ENCODE results near the gene SHANK3.
"Not testable (repeated sequence)": the region's sequence is repeated elsewhere in the genome, so short reads cannot be mapped to it uniquely, and the experiment has no call there.

Gene SHANK3

DNA sequence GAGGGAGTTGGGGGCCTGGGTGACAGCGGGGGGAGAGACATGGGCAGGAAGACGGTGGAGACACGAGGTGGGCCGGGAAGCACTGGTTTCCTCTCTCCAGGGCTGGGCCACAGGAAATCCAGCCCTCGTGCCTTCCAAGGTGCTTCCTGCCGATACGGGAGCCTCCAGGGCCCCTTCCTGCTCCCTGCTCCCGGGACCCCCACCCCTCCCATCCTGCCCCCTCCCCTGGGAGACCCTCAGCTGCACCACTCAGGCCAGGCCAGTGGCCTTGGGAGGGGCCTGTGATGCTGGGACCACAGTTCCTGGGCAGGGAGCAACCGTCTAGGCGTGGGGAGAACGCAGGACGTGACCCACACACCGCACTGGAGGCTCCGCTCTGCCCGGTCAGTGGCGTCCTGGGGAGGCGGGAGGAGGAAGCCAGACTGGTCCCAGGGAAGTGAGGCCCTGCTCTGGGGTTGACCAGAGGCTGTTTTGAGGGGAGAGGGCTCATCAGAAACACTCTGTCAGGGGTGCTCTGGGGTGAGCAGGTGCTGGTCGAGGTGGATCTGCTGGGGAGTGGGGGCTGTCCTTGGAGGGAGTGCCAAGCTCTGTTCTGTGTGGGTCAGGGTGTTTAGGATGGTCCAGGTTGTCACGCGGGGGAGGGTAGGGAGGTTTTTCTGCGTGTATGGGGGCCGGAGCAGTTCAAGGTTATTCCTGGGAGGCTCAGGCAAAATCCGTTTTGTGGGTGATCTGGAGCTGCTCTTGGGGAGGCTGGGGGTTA lies at the start of gene SHANK3:
Gene SHANK3 (plus strand): TSS at position 353 of the 760 bp plus-strand sequence.
- Mint-ChIP-seq H3K36me3 (no peaks in the 10 kb centered on the region), H3K27me3 (peaks cover 71% of the 10 kb centered on the region), H3K9me3 (no peaks in the 10 kb centered on the region), H3K27ac (no peak within 1 kb of the TSS), H3K4me3 (peak within 1 kb of the TSS; percentile 29), H3K4me1 (peaks cover 22% of the 10 kb centered on the region)
- no peak for ATAC-seq

- Mint-ChIP-seq H3K27ac (no peak overlapping the region), H3K9me3 (no peaks in the 10 kb centered on the region), H3K36me3 (no peaks in the 10 kb centered on the region), H3K4me3 (no peak overlapping the region), H3K27me3 (no peaks in the 10 kb centered on the region), H3K4me1 (peaks cover 58% of the 10 kb centered on the region)
- ATAC-seq: no peak
These were observed 48.1 kb upstream of the SHANK3 start for GRCh38 chr22:50624347-50625130.

DNA sequence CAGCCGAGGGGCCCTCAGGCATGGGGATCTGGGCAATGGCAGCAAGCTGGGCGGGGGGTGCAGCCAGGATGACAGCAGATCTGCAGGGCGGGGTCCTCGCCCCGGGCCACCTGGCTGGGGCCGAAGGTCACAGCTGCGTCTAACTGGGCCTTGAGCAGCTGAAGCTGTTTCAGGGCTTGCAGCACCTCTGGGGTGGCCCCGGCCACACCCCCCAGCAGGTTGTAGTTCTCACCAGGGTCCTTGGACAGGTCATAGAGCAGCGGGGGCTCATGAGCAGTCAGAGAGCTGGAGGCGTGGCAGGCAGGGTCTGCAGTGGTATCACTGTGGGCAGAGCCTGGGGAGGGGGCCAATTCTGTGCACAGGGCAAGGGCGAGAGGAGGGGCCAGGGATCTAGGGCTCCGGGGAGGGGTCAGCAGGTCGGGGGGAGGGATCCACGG lies 47.5 kb upstream of the SHANK3 start:
- Mint-ChIP-seq H3K9me3 (no peaks in the 10 kb centered on the region), H3K27ac (no peak overlapping the region), H3K4me3 (no peak overlapping the region), H3K4me1 (peaks cover 52% of the 10 kb centered on the region), H3K27me3 (no peaks in the 10 kb centered on the region), H3K36me3 (no peaks in the 10 kb centered on the region)
- no peak for ATAC-seq

- Mint-ChIP-seq H3K36me3 (no peaks in the 10 kb centered on the region), H3K4me1 (peaks cover 46% of the 10 kb centered on the region), H3K9me3 (no peaks in the 10 kb centered on the region), H3K27ac (no peak overlapping the region), H3K4me3 (no peak overlapping the region), H3K27me3 (no peaks in the 10 kb centered on the region)
- no peak for ATAC-seq
These were observed 46.9 kb upstream of the SHANK3 start for GRCh38 chr22:50625568-50626313.

- no peak for ATAC-seq
- no peaks in the 10 kb centered on the region for H3K27me3 Mint-ChIP-seq
- H3K27ac Mint-ChIP-seq: peak overlapping the region; percentile 64
- peaks cover 40% of the 10 kb centered on the region for H3K4me1 Mint-ChIP-seq
- no peaks in the 10 kb centered on the region for H3K9me3 Mint-ChIP-seq
- no peaks in the 10 kb centered on the region for H3K36me3 Mint-ChIP-seq
- H3K4me3 Mint-ChIP-seq: peak overlapping the region; percentile 67
These were observed 46.2 kb upstream of the SHANK3 start for GRCh38 chr22:50626314-50626849.

DNA sequence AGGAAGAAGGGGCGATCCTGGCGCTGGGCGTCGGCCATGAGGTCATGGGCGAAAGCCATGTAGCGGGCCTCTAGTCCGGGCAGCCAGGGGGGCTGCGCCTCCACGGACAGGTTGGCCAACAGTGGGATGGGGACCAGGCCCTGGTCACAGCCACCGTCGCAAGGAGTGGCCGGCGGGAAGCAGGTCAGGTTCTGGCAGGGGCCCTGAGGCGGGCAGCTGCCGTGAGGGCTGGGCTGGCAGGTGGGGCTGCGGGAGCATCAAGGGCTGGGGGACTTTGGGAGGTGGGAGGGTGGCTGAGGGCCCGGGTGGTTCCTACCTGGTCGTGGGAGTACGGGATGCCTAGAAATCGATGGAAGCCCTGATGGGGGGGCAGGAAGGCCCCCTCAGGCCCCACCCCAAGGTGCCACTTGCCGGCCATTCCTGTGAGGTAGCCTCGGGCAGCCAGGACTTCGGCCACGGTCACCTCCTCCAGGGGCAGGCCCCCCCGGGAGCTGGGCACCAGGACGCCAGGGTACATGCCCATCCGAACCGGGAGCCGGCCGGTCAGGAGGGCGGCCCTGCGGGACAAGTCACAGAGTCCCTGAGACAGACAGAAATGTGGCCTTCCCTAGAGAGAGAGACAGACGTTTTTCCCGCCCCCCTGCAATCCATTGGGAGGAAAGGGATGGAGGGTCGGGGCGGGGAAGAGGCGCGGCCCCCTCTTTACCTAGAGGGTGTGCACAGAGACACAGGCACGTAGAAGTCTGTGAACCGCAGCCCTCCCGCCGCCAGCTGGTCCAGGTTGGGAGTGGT lies 45.6 kb upstream of the SHANK3 start:
- no peaks in the 10 kb centered on the region for H3K36me3 Mint-ChIP-seq
- no peaks in the 10 kb centered on the region for H3K27me3 Mint-ChIP-seq
- peak overlapping the region; percentile 64 for H3K27ac Mint-ChIP-seq
- peak overlapping the region; percentile 79 for H3K4me3 Mint-ChIP-seq
- peak; percentile 13 for ATAC-seq
- no peaks in the 10 kb centered on the region for H3K9me3 Mint-ChIP-seq
- H3K4me1 Mint-ChIP-seq: peaks cover 33% of the 10 kb centered on the region

DNA sequence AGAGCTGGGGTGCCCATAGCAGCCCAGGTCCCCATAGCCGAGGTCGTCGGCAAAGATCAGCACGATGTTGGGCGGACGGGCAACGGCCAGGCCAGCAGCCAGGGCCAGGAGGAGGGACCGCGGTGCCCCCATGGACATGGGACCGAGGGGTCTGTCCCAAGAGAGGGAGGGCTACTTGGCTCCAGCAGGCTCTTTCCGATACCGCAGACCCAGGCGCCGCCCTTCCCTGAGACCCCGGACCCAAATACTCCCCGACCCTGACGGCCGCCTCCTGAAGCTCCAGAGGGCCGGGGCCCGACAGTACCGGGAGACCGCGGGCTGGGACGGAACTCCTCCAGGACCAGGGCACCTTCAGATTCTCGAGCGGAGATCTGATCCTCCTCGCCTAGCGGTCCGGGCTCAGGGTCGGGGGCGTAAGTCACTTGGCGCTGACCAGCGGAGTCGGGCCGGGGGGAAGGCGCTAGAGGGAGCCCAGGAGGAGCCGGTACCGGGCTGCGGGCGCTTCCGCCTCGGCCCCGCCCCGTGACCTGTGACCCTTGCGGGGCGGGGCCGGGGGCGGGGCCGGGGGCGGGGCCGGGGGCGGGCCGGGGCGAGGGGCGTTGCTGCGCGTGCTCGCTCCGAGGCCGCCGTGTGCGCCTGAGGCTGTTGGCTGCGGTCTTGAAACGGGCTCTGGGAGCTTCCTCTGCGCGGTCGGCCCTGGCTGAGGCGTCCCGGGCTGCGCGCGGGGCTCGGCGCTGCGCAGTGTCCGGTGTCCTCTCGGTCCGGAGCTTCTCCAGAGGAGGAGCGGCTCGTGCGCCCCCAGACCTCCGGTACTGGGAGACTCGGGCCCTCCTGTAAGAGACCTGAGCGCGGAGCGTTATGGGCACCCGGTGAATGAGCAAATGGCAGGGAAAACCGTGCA lies 44.7 kb upstream of the SHANK3 start, which contains the start of gene ARSA:
Gene ARSA (minus strand): TSS at position 511 of the 901 bp plus-strand sequence. CDS start 373 bp downstream, at position 138.
- peak within 1 kb of the TSS; percentile 79 for H3K4me3 Mint-ChIP-seq
- ATAC-seq: peak; percentile 93
- no peaks in the 10 kb centered on the region for H3K36me3 Mint-ChIP-seq

GRCh38 chr22:50628543-50629134 lies 44.0 kb upstream of the SHANK3 start:
- Mint-ChIP-seq H3K9me3 (no peaks in the 10 kb centered on the region), H3K4me3 (peak overlapping the region; percentile 79), H3K4me1 (peaks cover 22% of the 10 kb centered on the region), H3K27me3 (no peaks in the 10 kb centered on the region), H3K36me3 (no peaks in the 10 kb centered on the region), H3K27ac (peak overlapping the region; percentile 64)
- ATAC-seq: no peak

More for the DNA sequence above, 44.7 kb upstream of the SHANK3 start, which contains the start of gene ARSA:
- Mint-ChIP-seq H3K9me3 (no peaks in the 10 kb centered on the region), H3K27ac (peak within 1 kb of the TSS; percentile 64), H3K4me1 (peaks cover 25% of the 10 kb centered on the region), H3K27me3 (no peaks in the 10 kb centered on the region)

GRCh38 chr22:50630376-50630775 lies 42.2 kb upstream of the SHANK3 start:
- no peak overlapping the region for H3K4me3 Mint-ChIP-seq
- H3K9me3 Mint-ChIP-seq: no peaks in the 10 kb centered on the region
- no peaks in the 10 kb centered on the region for H3K36me3 Mint-ChIP-seq
- H3K27ac Mint-ChIP-seq: no peak overlapping the region
- no peaks in the 10 kb centered on the region for H3K27me3 Mint-ChIP-seq
- ATAC-seq: no peak
- H3K4me1 Mint-ChIP-seq: peaks cover 22% of the 10 kb centered on the region

DNA sequence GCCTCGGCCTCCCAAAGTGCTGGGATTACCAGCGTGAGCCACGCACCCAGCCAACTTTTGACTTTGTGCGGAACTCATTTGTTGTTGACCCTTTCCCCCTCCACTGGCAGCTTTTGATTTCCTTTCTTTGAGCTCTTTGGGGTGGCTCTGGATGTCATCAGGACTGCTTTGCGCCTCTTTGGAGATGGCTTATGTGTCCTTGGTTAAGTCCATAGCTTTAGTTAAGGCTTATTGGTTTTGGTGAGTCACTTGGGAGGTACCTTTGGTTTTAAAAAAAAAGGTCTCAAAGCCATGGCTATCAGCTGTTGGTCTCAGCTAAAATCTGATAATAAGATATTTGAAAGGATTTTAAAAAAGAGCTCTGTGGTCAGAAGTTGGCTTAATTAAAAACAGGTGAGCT lies 39.5 kb upstream of the SHANK3 start:
- H3K4me3 Mint-ChIP-seq: no peak overlapping the region
- no peaks in the 10 kb centered on the region for H3K9me3 Mint-ChIP-seq
- H3K36me3 Mint-ChIP-seq: peaks cover 4% of the 10 kb centered on the region
- peaks cover 16% of the 10 kb centered on the region for H3K4me1 Mint-ChIP-seq
- H3K27ac Mint-ChIP-seq: no peak overlapping the region
- no peaks in the 10 kb centered on the region for H3K27me3 Mint-ChIP-seq
- ATAC-seq: no peak

DNA sequence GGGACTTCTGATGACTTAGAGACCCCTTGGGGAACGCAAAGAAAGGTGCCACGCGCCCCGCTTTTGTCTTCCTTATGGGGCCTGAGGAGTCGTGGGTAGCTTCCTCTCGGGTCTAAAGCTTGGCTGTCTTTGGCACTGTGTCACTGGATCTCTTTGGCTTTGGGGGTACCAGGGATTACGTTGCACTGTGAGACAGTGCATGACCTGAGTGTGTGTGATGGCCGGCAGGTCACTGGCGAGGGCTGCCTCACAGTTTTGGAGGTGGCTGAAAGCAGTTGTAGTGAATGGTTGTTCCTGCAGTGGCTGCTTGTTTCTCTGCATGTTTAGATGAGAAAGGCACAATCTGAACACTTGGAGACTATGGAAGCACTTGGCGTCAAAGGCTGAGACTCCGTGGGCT lies 38.9 kb upstream of the SHANK3 start:
- Mint-ChIP-seq H3K4me3 (no peak overlapping the region), H3K27me3 (peaks cover under 1% of the 10 kb centered on the region), H3K9me3 (no peaks in the 10 kb centered on the region), H3K36me3 (peaks cover 4% of the 10 kb centered on the region), H3K4me1 (peaks cover 9% of the 10 kb centered on the region), H3K27ac (no peak overlapping the region)
- ATAC-seq: no peak

- no peak overlapping the region for H3K4me3 Mint-ChIP-seq
- ATAC-seq: no peak
- peaks cover 6% of the 10 kb centered on the region for H3K4me1 Mint-ChIP-seq
- H3K27me3 Mint-ChIP-seq: peaks cover 7% of the 10 kb centered on the region
- H3K36me3 Mint-ChIP-seq: peaks cover 4% of the 10 kb centered on the region
- no peaks in the 10 kb centered on the region for H3K9me3 Mint-ChIP-seq
- H3K27ac Mint-ChIP-seq: no peak overlapping the region
These were observed 37.0 kb upstream of the SHANK3 start for GRCh38 chr22:50635591-50635990.

DNA sequence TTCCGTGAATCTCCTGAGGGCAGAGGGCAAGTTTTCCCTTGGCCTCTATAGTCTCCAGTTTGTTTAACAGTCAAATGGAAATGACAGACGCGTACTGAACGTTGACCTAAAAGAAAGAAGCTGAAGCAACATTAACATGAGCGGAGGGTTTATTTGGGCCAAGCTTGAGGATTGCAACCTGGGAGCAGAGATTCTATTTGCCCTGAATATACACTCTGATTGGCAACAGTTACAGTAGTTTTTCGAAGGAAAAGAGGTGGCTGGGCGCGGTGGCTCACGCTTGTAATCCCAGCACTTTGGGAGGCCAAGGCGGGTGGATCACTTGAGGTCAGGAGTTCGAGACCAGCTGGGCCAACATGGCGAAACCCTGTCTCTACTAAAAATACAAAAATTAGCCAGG lies 32.3 kb upstream of the SHANK3 start:
- not testable (repeated sequence) for H3K9me3 Mint-ChIP-seq, H3K27ac Mint-ChIP-seq, H3K4me1 Mint-ChIP-seq, H3K27me3 Mint-ChIP-seq, H3K36me3 Mint-ChIP-seq, ATAC-seq, H3K4me3 Mint-ChIP-seq

Data from stimulated activated memory B cell treated with anti-CD40 and anti-IgM and Interleukin-4, amounts not matched to agents 10 μg/mL and 1 μg/mL and 100 μg/mL, for 72 hours (primary cell).